ENCODE measurements around the gene TTC28.
"Not testable (repeated sequence)": the region's sequence is repeated elsewhere in the genome, so short reads cannot be mapped to it uniquely, and the experiment has no call there.

TTC28 gene

DNA sequence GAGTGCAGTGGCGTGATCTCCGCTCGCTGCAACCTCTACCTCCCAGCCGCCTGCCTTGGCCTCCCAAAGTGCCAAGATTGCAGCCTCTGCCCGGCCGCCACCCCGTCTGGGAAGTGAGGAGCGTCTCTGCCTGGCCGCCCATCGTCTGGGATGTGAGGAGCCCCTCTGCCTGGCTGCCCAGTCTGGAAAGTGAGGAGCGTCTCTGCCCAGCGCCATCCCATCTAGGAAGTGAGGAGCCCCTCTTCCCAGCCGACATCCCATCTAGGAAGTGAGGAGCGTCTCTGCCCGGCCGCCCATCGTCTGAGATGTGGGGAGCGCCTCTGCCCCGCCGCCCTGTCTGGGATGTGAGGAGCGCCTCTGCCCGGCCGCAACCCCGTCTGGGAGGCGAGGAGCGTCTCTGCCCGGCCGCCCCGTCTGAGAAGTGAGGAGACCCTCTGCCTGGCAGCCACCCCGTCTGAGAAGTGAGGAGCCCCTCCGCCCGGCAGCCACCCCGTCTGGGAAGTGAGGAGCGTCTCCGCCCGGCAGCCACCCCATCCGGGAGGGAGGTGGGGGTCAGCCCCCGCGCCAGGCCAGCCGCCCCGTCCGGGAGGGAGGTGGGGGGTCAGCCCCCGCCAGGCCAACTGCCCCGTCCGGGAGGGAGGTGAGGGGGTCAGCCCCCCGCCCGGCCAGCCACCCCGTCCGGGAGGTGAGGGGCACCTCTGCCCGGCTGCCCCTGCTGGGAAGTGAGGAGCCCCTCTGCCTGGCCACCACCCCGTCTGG, 126.4 kb downstream of the TTC28 start:
- not testable (repeated sequence) for DNase-seq

DNA sequence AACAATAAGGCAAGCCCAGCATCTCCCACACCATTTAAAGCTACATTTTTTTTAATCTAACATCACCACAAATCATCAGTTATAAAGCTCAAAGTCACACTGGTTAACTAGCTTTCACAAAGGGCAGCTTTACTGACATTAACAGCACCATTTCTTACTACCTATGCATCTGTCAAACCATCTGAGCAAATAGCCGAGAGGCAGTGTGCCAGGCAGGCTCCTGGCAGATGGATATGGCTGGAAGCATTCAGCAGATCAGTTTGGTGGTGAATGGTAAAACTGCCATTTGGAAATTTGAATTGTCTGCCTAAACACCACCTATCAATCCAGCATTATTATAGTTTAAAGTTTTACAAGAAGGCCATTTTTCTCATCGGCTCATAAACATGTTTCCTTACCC, 131.2 kb downstream of the TTC28 start:
- no peak for DNase-seq

DNA sequence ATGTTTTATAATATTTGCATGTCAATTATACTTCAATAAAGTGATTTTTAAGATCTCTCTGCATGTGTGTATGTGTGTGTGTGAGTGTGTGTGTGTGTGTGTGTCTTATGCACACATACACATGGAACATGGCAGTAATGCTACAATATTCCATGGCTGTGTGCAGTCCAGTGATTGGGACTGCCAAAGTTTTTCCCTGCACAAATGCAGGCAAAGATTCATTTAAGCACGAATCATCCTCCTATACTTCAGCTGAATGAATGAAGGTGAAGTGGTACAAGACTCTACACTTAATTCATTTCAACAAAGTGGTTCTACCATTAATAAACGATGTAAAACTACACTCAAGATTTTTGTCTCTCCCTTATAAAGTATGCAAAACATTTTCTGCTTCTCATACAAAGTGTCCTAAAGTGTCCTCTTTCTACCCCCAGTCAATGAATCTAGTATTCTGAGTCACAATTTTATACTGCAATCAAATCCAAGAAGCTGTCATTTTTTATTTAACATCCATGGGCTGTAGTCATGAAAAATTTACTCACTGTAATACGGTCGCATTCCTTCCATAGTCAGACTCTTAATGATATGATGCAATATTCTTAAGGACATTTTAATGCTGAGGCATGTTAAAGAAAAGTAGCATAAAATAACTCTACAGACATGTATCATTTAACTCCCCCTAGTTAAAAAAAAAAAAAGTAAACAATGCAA, 132.4 kb downstream of the TTC28 start:
- no peak for DNase-seq

DNA sequence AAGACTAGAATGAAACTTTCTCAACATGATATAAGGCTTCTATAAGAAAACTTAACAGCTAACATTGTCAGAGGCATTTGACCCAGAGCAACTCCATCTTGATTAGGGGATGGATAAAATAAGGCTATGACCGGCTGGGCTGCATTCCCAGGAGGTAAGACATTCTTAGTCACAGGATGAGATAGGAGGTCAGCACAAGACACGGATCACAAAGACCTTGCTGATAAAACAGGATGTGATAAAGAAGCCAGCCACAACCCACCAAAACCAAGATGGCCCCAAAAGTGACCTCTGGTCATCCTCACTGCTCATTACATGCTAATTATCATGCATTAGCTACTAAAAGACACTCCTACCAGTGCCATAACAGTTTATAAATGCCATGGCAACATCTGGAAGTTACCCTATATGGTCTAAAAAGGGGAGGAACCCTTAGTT, 135.2 kb downstream of the TTC28 start:
- DNase-seq, result no peak

DNA sequence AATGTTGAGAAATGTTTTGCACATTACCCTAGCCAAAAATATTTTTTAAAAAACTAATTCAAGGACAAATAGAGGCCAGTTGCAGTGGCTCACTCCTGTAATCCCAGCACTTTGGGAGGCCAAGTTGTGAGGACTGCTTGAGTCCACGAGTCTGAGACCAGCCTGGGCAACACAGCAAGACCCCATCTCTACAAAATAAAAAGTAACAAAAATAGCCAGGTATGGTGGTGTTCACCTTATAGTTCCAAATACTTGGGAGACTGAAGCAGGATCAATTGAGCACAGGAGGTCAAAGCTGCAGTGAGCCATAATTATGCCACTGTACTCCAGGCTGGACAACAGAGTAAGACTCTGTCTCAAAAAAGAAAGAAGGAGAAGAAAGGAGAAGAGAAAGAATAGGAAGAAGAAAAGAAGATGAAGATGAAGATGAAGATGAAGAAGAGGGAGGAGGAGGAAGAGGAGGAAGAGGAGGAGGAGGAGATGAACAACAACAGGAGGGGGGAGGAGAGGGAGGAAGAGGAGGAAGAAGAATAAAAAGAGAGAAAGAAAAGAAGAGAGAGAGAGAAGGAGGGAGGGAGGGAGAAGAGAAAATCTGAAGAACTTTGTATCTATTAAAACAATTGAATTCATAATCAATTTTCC, 136.5 kb downstream of the TTC28 start:
- no peak for DNase-seq

DNA sequence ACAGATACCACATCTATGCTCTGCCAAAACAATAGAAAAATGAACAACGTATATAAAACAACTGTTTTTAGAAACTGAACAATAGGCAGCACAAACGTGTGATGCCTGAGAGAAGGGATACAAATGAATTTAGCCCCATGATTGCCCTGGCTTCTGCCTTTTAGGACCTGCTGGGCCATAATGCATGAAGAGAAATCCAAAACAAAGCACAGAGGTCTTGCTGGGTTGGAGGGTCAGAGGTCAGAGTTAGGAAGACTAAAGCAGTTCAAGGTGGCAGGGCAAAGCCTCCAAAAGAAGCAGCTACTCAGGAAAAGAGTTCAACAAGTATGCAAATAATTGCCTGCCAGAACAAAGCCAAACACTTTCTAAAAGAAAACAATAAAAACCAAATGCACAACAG, 138.5 kb downstream of the TTC28 start:
- DNase-seq, result no peak

DNA sequence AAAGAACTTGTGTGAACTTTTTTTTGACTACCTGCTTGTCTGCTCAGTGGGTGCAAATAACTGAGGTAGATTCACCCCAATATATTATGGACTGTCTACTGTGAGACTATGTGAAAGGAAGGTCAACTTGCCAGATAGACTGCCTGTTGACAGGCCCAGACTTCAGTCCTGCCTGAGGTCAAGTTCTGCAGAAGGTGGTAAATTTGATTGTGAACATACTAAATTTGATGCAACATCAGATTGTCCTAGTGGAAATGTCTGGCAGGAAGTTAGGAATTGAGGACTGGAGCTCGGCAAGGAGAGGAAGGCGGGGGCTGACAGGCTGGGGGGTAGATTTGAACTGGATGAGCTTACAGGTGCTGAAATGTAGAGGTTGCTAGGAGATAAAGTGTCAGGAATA, 140.7 kb downstream of the TTC28 start:
- no peak for DNase-seq

DNA sequence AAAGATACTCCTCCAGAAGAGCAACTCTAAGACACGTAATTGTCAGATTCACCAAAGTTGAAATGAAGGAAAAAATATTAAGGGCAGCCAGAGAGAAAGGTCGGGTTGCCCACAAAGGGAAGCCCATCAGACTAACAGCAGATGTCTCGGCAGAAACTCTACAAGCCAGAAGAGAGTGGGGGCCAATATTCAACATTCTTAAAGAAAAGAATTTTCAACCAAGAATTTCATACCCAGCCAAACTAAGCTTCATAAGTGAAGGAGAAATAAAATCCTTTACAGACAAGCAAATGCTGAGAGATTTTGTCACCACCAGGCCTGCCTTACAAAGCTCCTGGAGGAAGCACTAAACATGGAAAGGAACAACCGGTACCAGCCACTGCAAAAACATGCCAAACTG, 149.1 kb downstream of the TTC28 start:
- not testable (repeated sequence) for DNase-seq

DNA sequence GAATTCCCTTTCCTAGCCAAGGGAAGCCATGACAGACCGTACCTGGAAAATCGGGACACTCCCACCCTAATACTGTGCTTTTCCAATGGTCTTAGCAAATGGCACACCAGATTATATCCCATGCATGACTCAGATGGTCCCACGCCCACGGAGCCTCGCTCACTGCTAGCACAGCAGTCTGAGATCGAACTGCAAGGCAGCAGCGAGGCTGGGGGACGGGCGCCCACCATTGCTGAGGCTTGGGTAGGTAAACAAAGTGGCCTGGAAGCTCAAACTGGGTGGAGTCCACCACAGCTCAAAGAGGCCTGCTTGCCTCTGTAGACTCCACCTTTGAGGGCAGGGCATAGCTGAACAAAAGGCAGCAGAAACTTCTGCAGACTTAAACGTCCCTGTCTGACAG, 150.5 kb downstream of the TTC28 start:
- not testable (repeated sequence) for DNase-seq

DNA sequence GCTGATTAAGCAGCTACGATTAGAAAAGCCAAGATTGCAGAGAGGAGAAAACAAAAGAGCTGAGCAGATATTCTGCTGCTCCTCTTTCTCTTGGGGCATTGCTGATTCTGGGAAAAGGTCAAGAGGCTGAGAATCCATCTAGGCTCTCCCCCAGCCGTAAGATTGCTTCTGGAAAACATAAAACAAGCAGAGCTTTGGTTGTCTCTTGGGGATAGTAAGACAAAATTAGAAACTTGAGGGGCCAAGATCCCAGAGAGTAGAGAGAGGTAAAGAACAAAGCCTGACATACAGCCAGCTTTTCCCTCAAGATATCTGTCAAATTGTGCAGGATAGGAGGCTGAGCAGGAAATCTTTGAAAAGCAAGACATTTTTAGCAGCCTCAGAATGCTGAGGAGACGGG, 158.2 kb downstream of the TTC28 start:
- no peak for DNase-seq

DNA sequence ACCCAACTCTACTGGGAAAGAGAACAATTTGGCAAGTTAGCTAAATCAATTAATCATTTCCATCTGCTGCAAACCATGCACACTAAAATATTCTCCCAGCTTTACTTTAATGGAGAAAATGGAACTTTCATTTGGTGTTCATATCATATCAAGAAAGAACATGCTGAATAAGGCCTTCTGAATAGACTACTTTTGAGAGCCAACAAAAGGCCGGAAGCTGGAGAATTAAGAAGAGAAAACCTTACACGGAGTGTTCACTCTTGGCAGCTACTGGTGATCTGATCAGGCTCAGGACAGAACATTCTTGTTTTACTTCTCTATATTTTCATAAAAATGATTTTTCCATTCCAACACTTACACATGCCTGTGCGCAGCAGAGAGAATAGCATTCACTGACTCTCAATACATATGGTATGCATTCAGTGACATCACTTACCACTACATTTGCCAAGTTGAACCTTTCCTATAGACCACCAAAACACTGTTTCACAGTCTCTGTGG, 165.3 kb downstream of the TTC28 start:
- no peak for DNase-seq

DNA sequence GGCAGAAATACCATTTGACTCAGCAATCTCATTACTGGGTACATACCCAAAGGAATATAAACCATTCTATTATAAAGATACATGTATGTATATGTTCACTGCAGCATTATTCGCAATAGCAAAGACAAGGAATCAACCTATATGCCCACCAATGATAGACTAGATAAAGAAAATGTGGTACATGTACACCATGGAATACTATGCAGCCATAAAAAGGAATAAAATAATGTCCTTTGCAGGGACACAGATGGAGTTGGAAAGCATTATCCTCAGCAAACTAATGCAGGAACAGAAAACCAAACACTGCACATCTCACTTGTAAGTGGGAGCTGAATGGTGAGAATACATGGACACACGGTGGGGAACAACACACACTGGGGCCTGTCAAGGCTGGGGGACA, 167.3 kb downstream of the TTC28 start:
- not testable (repeated sequence) for DNase-seq

DNA sequence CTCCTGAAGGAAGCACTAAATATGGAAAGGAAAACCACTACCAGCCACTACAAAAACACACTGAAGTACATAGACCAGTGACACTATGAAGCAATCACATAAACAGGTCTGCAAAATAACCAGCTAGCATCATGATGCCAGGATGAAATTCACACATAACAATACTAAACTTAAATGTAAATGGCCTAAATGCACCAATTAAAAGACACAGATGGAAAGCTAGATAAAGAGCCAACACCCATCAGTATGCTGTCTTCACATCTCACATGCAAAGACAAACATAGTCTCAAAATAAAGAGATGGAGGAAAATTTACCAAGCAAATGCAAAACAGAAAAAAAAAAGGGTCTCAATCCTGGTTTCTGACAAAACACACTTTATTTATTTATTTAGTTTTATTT, 171.7 kb downstream of the TTC28 start:
- no peak for DNase-seq

DNA sequence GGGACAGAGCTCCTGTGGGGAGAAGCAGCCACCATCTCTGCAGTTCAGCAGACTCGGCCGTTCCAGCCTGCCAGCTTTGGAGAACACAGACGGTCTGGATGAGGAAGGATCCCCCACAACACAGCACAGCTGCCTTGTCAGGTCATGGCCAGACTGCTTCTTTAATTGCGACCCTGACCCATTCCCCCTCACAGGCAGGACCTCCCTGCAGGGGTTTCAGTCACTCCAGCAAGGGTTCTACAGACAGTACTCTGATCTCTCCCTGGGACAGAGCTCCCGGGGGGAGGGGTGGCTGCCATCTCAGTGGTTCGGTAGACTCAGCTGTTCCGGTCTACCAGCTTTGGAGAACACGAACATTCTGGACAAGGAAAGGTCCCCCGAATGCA, 173.5 kb downstream of the TTC28 start:
- no peak for DNase-seq

DNA sequence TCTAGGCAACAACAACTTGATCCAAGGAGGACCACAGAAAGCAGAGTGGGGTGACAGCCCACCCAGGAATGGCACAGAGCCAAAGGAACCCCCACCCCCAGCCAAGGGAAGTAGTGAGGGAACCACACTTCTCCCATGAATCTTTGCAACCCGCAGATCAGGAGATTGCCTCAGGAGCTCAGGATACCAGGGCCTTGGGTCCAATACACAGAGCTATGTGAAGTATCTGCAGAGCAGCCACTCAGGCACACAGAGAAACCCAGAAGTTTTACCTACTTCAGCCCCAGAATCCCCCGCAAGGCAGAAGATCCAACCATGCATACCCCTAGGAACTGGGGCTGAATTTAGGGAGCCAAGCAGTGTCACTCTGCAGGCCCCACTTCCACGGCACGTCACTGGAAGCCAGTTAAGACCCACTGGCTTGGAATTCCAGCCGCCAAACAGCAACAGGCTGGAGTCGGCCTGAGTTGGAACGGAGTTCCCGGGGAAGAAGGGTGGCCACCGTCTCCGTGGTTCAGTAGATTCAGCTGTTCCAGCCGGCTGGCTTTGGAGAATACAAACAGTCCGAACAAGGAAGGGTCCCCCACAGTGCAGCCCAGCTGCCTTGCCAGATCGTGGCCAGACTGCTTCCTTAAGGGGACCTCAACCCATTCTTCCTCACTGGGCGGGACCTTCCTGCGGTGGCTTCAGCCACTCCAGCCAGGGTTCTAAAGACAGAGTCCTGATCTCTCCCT, 174.1 kb downstream of the TTC28 start:
- no peak for DNase-seq

DNA sequence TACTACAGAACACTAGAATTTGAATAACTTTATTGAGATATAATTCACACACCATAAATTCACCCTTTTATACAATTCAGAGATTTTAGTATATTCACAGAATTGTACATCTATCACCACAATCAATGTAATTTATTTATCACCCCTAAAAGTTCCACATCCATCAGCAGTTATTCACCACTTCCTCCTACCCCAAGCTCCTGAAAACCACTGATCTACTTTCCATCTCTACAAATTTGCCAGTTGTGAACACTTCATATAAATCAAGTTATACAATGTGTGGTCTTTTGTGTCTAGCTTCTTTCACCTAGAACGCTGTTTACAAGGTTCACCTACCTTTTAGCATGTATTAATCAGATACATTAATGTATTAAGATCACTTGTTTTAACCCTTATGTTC, 179.6 kb downstream of the TTC28 start:
- DNase-seq, result no peak

DNA sequence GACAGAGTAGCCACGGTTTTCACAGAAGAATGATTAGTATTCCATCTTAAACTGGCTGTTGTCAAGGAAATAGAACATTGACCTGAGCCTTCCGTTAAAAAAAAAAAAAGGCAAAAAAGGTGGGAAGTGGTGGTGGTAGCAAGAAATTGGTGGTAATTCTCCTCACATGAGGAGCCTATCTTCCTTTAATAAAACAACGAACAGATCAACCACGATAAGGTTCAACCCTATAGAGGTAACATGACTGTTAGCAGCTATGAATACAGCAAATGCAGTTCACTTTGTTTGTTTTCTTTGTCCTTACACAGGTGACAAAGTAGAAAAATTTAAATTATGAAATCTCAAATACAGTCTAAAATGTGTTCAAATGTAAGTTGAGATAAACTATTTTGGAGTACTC, 181.6 kb downstream of the TTC28 start:
- DNase-seq, result no peak

DNA sequence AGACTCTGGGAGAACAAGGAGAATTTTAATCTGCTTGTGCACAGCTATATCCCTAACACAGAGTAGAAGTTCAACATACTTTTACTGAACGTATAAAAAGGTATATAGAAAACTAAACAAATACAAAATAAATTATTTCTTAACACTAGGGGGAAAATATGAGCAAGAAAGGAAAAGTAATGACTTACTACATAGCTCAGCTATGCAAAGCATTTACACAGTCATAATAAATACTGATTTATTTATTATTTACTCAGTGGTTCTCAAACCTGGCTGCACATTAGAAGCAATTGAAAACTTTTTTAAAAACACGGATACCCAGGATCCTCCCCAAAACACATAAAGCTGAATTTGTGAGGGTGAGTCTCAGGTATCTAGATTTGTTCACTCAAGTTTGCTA, 182.5 kb downstream of the TTC28 start:
- DNase-seq, result no peak

DNA sequence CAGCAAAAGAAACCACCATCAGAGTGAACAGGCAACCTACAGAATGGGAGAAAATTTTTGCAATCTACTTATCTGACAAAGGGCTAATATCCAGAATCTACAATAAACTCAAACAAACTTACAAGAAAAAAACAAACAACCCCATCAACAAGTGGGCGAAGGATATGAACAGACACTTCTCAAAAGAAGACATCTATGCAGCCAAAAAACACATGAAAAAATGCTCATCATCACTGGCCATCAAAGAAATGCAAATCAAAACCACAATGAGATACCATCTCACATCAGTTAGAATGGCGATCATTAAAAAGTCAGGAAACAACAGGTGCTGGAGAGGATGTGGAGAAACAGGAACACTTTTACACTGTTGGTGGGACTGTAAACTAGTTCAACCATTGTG, 188.4 kb downstream of the TTC28 start:
- not testable (repeated sequence) for DNase-seq

DNA sequence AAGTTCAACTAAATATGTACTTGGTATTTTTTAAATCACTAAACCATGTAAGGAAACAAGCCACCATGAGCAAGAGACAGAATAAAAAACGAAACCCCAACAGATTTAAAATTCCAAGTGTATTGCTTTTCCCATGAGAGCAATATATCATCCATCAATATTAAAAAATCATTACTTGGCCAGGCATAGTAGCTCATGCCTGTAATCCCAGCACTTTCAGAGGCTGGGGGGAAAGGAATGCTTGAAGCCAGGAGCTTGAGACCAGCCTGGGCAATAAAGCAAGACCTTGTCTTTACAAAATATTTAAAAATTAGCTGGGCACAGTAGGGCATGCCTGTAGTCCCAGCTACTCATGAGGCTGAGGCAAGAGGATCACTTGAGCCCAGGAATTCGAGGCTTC, 190.8 kb downstream of the TTC28 start:
- DNase-seq, result no peak

DNA sequence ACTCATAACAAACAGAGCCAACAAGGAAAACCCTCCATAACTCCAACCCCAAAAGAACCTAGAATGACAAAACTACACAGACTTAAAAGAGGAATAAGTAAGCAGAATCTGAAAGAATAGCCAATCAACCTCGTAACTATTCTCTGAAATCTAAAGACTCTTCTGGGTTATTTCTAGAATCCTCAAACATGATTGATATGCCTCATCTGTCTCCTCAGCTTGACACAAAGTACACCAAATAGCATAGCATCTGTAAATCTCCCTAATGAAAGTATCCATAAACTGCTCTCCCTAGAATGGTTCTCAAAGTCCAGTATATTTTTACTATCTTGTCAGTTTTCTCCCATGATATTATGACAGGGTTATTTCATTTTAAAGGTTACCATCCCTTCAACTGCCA, 195.0 kb downstream of the TTC28 start:
- no peak for DNase-seq

DNA sequence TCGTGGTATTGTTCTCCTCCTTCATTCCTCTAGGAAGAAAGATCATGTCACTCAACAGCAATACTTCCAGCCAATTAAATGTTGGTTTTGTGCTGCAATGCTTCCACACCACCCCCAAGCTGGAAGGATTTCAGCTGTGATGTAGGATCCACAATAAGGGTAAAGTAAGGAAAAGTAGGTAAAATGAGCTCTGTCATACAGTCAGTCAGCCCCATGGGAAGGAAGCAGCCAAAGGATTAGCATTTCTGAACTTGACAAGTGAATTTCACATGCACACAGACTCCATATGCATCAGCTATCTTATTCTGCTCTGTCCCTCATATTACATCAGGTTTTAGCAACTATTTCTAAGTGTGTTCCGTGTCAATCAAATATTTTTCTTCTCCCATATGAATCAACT, 197.9 kb downstream of the TTC28 start:
- no peak for DNase-seq

DNA sequence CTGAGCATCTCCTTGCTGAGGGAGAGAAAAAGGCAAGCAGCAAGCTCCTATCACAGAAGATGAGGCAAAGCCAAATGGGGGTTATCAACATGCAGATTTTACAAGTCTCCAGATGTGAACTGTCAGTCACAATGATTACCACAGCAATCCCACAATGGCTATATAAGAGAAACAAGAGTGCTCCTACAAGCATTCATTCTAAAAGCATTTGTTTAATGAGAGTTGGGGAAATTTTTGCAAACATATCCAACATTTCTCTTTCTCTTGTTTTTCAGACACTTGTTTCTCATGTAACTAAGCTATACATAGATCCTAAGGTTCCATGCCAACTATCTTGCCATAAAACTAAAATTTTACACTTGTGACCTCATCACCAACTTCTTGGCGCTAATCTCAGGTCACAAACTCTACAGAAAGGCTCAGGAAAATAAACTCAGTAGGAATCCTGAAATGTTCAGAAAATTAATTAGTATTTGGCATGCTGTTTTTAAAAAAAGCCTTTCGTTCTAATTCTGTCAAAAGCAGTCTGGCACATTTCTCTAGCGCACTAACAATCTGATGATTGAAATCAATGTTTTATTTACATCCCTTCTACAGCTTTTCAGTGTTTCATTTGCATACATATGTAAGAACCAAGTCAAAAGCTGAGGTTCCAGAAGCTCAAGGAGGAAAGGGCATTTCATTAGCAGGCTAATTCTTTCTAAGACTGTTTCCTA, 199.5 kb downstream of the TTC28 start:
- DNase-seq, result no peak

Measured in NCI-H82 (cell line).